Smooth muscle cell (in vitro differentiated cells): ENCODE data around the gene UBE2E1. TPM values are rescaled to one million over a fixed set of nuclear protein-coding genes. Genes with fewer than 3 reads are reported as not detected.

ENCODE experiments used
- DNase-seq: peaks from one replicate; lab custom pipeline; 2025; ENCODE audit not compliant: unreplicated experiment; lab: John Stamatoyannopoulos, UW
- H2AFZ ChIP-seq: fragments of 200-600 bp; sonication (generic); 2 replicates; pipeline ENCODE4 v1.6.0; 2016; ENCODE audit warnings: antibody characterized with exemption, low read depth, mild to moderate bottlenecking
- H3F3A ChIP-seq: fragments of 200-600 bp; sonication (generic); 2 replicates; pipeline ENCODE4 v1.6.0; 2017; ENCODE audit warnings: antibody characterized with exemption, low read depth
- H3K27ac ChIP-seq: fragments of 200-600 bp; sonication (generic); 2 replicates; pipeline ENCODE4 v1.5.1; 2016; ENCODE audit warnings: low read depth, mild to moderate bottlenecking
- H3K27me3 ChIP-seq: fragments of 200-600 bp; sonication (generic); 2 replicates; pipeline ENCODE4 v1.6.1; 2016; ENCODE audit warnings: low read depth, mild to moderate bottlenecking
- H3K36me3 ChIP-seq: fragments of 200-600 bp; sonication (generic); 2 replicates; pipeline ENCODE4 v1.5.1; 2016; ENCODE audit warnings: low read depth
- H3K4me1 ChIP-seq: fragments of 200-600 bp; sonication (generic); 2 replicates; pipeline ENCODE4 v1.5.1; 2016; ENCODE audit warnings: low read depth
- H3K4me2 ChIP-seq: fragments of 200-600 bp; sonication (generic); 2 replicates; pipeline ENCODE4 v1.6.0; 2016; ENCODE audit warnings: mild to moderate bottlenecking
- H3K4me3 ChIP-seq: fragments of 200-600 bp; sonication (generic); 2 replicates; pipeline ENCODE4 v1.5.1; 2016; ENCODE audit warnings: mild to moderate bottlenecking
- H3K79me2 ChIP-seq: fragments of 200-600 bp; sonication (generic); 2 replicates; pipeline ENCODE4 v1.6.0; 2016; ENCODE audit warnings: low read depth, mild to moderate bottlenecking
- H3K9ac ChIP-seq: fragments of 200-600 bp; sonication (generic); 2 replicates; pipeline ENCODE4 v1.6.0; 2016; ENCODE audit warnings: low read depth
- H3K9me3 ChIP-seq: fragments of 200-600 bp; sonication (generic); replicated peaks from 2 replicates; pipeline ENCODE4 v1.5.1; 2016; ENCODE audit warnings: low read depth
- H4K20me1 ChIP-seq: fragments of 200-600 bp; sonication (generic); 2 replicates; pipeline ENCODE4 v1.6.0; 2016; ENCODE audit warnings: low read depth
- CTCF ChIP-seq: fragments of 200-600 bp; sonication (generic); IDR thresholded peaks from 2 replicates; pipeline ENCODE4 v1.5.1; 2017; ENCODE audit warnings: borderline replicate concordance, mild to moderate bottlenecking, antibody characterized with exemption; ENCODE audit not compliant: insufficient read depth, poor library complexity, severe bottlenecking
- WGBS: methylation state at CpG from one replicate; pipeline ENCODE4 v1.1.7; 2016; ENCODE audit warnings: low lambda C conversion rate; 5-methylcytosine and 5-hydroxymethylcytosine counted together
- polyA plus RNA-seq: library from polyadenylated mRNA; unstranded; fragments of >200 nt; fragmentation: Nextera tagmentation; extraction: Ambion mirVana; gene quantifications from 2 replicates; pipeline ENCODE4 v1.2.1, GENCODE V29; 2016
- total RNA-seq: library from RNA; depleted of rRNA; stranded (reverse); fragments of >200 nt; gene quantifications from 2 replicates; pipeline ENCODE4 v1.2.3, GENCODE V29; 2014

Gene UBE2E1
- total and polyA plus RNA-seq, 2 experiments from 2014 or later, result 13.3 to 128 TPM

GRCh38 chr3:23829242-23829934 is 23.6 kb downstream of the UBE2E1 start:
- no peaks in the 10 kb centered on the region for H3K27me3 ChIP-seq
- no peak overlapping the region for H2AFZ ChIP-seq
- no peak overlapping the region for H3K4me3 ChIP-seq
- 84% methylated on average over 5 of the region's 5 CpGs for WGBS
- H4K20me1 ChIP-seq, result peaks cover 100% of the 10 kb centered on the region
- TF ChIP-seq CTCF, result no peak
- no peak overlapping the region for H3K27ac ChIP-seq
- no peak overlapping the region for H3K9ac ChIP-seq
- H3K79me2 ChIP-seq, result peaks cover 89% of the 10 kb centered on the region
- no peak for DNase-seq
- no peaks in the 10 kb centered on the region for H3K36me3 ChIP-seq
- no peaks in the 10 kb centered on the region for H3F3A ChIP-seq
- H3K4me1 ChIP-seq, result no peaks in the 10 kb centered on the region
- H3K4me2 ChIP-seq, result no peak overlapping the region
- H3K9me3 ChIP-seq, result no peaks in the 10 kb centered on the region

GRCh38 chr3:23830869-23831484 is 25.2 kb downstream of the UBE2E1 start:
- DNase-seq, result no peak
- H3F3A ChIP-seq, result no peaks in the 10 kb centered on the region
- no peak overlapping the region for H3K4me3 ChIP-seq
- H3K4me2 ChIP-seq, result no peak overlapping the region
- TF ChIP-seq CTCF, result no peak
- WGBS, result 86% methylated on average over 5 of the region's 5 CpGs
- H3K79me2 ChIP-seq, result peaks cover 92% of the 10 kb centered on the region
- no peaks in the 10 kb centered on the region for H3K36me3 ChIP-seq
- peaks cover 100% of the 10 kb centered on the region for H4K20me1 ChIP-seq
- H3K9ac ChIP-seq, result no peak overlapping the region
- H2AFZ ChIP-seq, result no peak overlapping the region
- H3K9me3 ChIP-seq, result no peaks in the 10 kb centered on the region
- no peak overlapping the region for H3K27ac ChIP-seq
- H3K27me3 ChIP-seq, result no peaks in the 10 kb centered on the region
- H3K4me1 ChIP-seq, result peaks cover 11% of the 10 kb centered on the region

GRCh38 chr3:23831517-23832394 is 26.0 kb downstream of the UBE2E1 start:
- Histone ChIP-seq H3K9ac (no peak overlapping the region), H3K4me2 (no peak overlapping the region), H3K9me3 (no peaks in the 10 kb centered on the region), H3K27me3 (no peaks in the 10 kb centered on the region), H4K20me1 (peaks cover 100% of the 10 kb centered on the region), H3K4me1 (peaks cover 13% of the 10 kb centered on the region), H2AFZ (no peak overlapping the region), H3K79me2 (peaks cover 90% of the 10 kb centered on the region), H3K27ac (no peak overlapping the region), H3K4me3 (no peak overlapping the region), H3K36me3 (no peaks in the 10 kb centered on the region), H3F3A (no peaks in the 10 kb centered on the region)
- TF ChIP-seq CTCF, result no peak
- 94% methylated on average over 9 of the region's 9 CpGs for WGBS
- DNase-seq, result no peak
